Daoy (cell line): ENCODE data around the gene OR9A4. TPM values are rescaled to one million over a fixed set of nuclear protein-coding genes. Genes with fewer than 3 reads are reported as not detected.
"Not testable (repeated sequence)": the region's sequence is repeated elsewhere in the genome, so short reads cannot be mapped to it uniquely, and the experiment has no call there.

Source experiments
- DNase-seq: peaks from one replicate; pipeline ENCODE4 v3.0.0-alpha.2; 2015; ENCODE audit warnings: low read depth
- total RNA-seq: library from RNA; depleted of rRNA; stranded (reverse); fragments of >200 nt; shearing (Covaris generic); gene quantifications from 2 replicates; pipeline ENCODE4 v1.2.3, GENCODE V29; 2014; rRNA removed

The OR9A4 gene, protein sequence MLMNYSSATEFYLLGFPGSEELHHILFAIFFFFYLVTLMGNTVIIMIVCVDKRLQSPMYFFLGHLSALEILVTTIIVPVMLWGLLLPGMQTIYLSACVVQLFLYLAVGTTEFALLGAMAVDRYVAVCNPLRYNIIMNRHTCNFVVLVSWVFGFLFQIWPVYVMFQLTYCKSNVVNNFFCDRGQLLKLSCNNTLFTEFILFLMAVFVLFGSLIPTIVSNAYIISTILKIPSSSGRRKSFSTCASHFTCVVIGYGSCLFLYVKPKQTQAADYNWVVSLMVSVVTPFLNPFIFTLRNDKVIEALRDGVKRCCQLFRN
- not detected in 2 replicates for total RNA-seq

DNA sequence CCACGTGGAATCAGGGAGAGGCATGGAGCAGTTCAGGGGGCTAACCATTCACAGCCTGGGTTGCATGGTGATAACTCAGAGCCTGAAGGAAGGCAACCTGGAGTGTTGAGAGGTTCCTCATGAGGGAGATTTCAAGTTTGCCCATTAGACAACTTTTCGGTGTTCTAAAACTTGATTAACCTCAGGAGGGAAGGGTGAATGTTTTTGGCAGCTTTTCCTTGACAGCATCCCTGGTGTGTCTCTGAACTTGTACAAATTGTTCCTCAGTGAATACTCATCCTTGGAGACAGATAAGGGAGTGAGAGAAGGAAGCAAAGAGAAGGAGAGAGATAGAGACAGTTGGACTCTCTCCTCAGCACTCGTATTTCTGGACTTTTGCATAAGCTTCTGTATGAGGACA lies at the start of gene OR9A4:
OR9A4 (plus strand) TSS at position 301 of the 400 bp plus-strand sequence. CDS start 2,477 bp downstream, outside the sequence.
- DNase-seq: no peak

DNA sequence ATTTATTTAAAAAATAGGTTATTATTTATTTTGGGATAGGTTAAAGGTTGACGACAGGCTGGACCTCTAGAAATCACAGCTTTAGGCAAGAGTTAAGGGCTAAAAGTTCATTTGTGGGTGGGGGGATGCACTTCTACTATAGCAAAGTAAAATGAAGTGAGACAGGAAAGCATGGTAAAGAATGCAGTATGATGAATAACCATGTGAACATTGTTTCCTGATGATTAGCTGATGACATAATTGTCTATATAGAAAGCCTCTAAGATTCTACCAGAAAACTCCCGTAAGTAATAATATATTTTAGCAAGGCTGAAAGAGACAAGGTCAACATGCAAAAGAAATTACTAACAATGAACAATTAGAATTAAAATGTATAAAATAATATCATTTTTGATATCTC lies 49.2 kb upstream of the OR9A4 start:
- no peak for DNase-seq

- DNase-seq: no peak
Observed at GRCh38 chr7:141872931-141873330, 43.3 kb upstream of the OR9A4 start.

DNA sequence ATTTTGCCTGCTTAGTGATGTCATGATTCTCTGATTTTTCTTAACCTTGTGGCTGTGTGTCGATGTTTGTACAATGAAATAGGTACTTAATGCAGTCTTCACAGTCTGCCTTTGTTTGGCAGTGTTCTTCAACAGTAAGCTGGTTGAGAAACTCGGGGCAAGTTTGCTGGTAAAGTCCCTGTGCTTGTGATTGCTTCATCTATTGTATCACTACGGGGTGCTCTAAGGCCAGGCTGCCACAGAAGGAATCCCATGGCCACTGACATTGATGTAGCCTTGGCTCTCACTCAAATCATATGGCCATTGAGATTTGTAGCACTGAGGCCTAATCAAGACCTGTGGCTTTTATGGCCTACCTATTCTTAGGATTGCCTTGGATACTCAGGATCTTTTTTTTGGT lies 41.4 kb upstream of the OR9A4 start:
- no peak for DNase-seq

DNA sequence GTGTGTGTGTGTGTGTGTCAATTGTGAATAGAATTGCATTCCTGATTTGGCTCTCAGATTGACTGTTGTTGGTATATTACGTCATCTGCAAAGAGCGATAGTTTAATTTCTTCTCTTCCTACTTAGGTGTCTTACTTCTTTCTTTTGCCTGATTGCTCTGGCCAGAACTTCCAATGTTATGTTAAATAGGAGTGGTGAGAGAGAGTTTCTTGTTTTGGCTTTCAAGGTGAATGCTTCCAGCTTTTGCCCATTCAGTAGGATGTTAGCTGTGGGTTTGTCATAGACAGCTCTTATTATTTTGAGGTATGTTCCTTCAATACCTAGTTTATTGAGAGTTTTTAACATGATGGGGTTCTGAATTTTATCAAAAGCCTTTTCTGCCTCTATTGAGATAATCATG lies 40.7 kb upstream of the OR9A4 start:
- DNase-seq: no peak

GRCh38 chr7:141876371-141876770 lies 39.8 kb upstream of the OR9A4 start:
- DNase-seq: no peak

DNA sequence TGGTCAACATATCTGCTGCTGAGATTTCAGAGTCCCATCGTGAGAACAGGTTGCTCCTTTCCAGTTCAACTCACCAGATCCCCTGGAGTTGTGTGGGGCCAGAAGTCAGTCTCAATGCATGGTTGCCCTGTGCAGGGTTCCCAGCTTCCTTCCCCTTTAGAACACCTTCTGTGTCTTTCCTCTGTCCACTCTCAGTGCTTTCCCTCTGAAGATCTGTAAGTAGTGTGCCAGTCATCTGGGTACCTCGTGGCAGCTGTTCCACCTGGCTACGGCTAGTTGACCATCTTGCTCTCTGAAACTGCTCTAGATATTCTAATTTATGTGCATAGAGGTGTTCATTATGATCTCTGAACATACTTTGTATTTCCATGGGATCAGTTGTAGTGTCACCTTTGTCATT lies 38.8 kb upstream of the OR9A4 start:
- DNase-seq: no peak

GRCh38 chr7:141880960-141881359 lies 35.2 kb upstream of the OR9A4 start:
- DNase-seq: no peak

GRCh38 chr7:141884539-141885225 lies 31.5 kb upstream of the OR9A4 start:
- no peak for DNase-seq

DNA sequence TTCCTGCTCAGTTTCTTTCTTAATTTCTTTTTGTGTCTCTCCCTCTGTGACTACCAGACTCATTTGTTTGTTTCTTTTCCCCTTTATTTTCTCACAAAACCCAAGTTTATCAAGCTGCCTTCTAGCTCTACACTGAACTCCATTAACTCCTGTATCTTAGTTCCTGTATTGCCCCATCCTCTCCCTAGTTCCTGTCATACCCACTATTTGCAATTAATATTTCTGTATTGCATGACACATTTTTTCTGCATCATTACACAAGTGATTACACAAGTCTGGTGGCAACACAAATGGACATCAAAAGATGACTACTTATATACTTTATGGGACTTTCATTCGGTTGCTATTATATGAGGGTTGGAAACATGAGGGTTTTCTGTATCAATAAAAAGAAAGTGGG lies 26.9 kb upstream of the OR9A4 start:
- no peak for DNase-seq

GRCh38 chr7:141891336-141891735 lies 24.9 kb upstream of the OR9A4 start:
- no peak for DNase-seq

DNA sequence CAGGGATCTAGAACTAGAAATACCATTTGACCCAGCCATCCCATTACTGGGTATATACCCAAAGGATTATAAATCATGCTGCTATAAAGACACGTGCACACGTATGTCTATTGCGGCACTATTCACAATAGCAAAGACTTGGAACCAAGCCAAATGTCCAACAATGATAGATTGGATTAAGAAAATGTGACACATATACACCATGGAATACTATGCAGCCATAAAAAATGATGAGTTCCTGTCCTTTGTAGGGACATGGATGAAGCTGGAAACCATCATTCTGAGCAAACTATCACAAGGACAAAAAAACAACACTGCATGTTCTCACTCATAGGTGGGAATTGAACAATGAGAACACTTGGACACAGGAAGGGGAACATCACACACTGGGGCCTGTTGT lies 16.8 kb upstream of the OR9A4 start:
- not testable (repeated sequence) for DNase-seq

- no peak for DNase-seq
Observed at GRCh38 chr7:141906285-141906684, 9.9 kb upstream of the OR9A4 start.

DNA sequence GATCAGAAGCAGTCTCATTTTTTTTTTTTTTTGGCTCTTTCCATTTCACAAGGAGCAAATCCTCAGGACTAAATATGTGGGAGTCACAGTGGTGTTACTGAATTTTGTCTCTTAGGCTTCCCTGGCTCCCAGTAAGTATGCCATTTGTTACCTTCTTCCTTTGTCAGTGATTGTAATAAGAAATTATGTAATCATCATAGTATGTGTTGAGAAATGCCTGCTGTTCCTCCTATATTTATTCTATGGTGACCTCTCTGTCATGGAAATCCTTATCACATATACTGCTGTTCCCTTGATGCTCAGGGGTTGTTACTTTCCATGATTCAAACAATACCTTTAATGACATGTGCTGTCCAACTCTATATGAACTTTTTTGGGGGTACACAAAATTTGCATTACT lies 4.8 kb upstream of the OR9A4 start:
- DNase-seq: no peak

GRCh38 chr7:141915565-141915964 lies 634 bp upstream of the OR9A4 start:
- DNase-seq: peak; percentile 11

- DNase-seq: no peak
Observed at GRCh38 chr7:141920281-141920680, 4.1 kb downstream of the OR9A4 start.

GRCh38 chr7:141928146-141928844 lies 12.1 kb downstream of the OR9A4 start:
- no peak for DNase-seq

GRCh38 chr7:141928845-141929195 lies 12.6 kb downstream of the OR9A4 start:
- DNase-seq: no peak

DNA sequence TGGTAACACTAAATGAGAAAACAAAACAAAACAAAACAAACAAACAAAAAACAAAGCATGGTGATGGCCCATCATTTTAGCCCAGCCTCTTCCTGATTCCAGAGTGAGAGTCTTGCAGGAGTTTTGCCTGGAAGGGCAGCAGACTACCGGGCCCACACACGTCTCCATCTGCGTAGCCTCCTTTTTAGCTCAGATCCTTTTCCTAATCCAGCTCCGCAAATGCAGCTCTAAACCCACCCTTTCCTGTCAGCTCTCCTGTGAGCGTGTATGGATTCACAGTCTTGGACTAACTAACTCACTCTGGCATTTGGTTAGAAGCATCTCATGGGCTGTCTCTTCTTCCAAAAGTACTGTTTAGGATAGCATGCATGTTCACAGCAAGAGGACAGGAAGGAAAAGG lies 14.0 kb downstream of the OR9A4 start:
- DNase-seq: no peak

DNA sequence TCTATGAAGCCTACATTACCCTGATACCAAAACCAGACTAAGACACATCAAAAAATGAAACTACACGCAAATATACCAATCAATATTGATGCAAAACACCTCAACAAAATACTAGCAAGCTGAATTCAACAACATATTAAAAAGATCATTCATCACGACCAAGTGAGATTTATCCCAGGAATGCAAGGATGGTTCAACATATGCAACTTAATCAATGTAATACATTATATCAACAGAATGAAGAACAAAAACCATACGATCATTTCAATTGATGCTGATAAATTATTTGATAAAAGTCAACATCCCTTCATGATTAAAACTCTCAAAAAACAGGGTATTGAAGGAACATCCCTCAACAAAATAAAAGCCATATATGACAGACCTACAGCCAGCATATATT lies 24.9 kb downstream of the OR9A4 start:
- DNase-seq: no peak

DNA sequence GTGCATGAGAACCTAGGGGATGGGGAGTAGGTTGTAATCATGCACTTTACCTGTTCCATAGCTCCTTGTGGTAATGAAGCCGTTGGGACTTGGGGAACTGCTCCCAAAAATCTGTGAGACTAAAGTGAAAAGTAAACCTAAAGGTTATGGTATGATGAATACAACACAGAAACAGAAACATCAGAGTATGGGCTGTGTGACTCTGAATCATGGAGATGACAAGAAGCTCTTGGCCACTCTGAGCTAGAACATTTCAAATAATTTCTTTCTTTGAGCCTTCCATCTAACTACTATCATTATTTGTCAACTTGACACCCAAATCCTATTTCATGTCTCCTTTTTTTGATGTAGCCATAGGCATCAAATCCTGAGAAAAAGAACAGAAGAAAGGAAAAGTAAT lies 27.6 kb downstream of the OR9A4 start:
- DNase-seq: no peak

GRCh38 chr7:141944811-141945210 lies 28.6 kb downstream of the OR9A4 start:
- DNase-seq: no peak

GRCh38 chr7:141945356-141945755 lies 29.2 kb downstream of the OR9A4 start:
- no peak for DNase-seq
